WTC11 (cell line): ENCODE results near the gene ABHD6. TPM values are rescaled to one million over a fixed set of nuclear protein-coding genes. Genes with fewer than 3 reads are reported as not detected.

Source experiments
- CBFB ChIP-seq: sonication (generic); formaldehyde crosslinking; IDR thresholded peaks from 2 replicates; pipeline ENCODE4 v1.8.1; 2022; ENCODE audit warnings: mild to moderate bottlenecking, low read depth, missing genetic modification reagents
- CTCF ChIP-seq: fragments of 200-600 bp; IDR thresholded peaks from 2 replicates; pipeline ENCODE4 v1.8.0; 2022; ENCODE audit warnings: antibody characterized with exemption
- FOXK1 ChIP-seq: sonication (generic); formaldehyde crosslinking; IDR thresholded peaks from 2 replicates; pipeline ENCODE4 v1.8.0; 2022; ENCODE audit warnings: mild to moderate bottlenecking, moderate library complexity, missing genetic modification reagents
- FOXP1 ChIP-seq: sonication (generic); formaldehyde crosslinking; IDR thresholded peaks from 2 replicates; pipeline ENCODE4 v1.8.0; 2022; ENCODE audit warnings: missing genetic modification reagents, mild to moderate bottlenecking, moderate library complexity, borderline replicate concordance
- GABPB1 ChIP-seq: sonication (generic); formaldehyde crosslinking; IDR thresholded peaks from 2 replicates; pipeline ENCODE4 v1.8.1; 2023; ENCODE audit warnings: mild to moderate bottlenecking, missing genetic modification reagents
- GRHL2 ChIP-seq: fragments of 250-450 bp; sonication (Bioruptor Pico); IDR thresholded peaks from 2 replicates; pipeline ENCODE4 v1.8.0; 2022; ENCODE audit warnings: mild to moderate bottlenecking, moderate library complexity; ENCODE audit not compliant: insufficient replicate concordance, severe bottlenecking
- HMGA2 ChIP-seq: fragments of 250-450 bp; sonication (Bioruptor Pico); IDR thresholded peaks from 2 replicates; pipeline ENCODE4 v1.4.0; 2021; ENCODE audit warnings: mild to moderate bottlenecking, moderate library complexity
- JAZF1 ChIP-seq: fragments of 250-450 bp; sonication (Bioruptor Pico); IDR thresholded peaks from 2 replicates; pipeline ENCODE4 v1.9.0; 2021; ENCODE audit warnings: moderate library complexity, mild to moderate bottlenecking, inconsistent platforms
- KAT7 ChIP-seq: sonication (generic); formaldehyde crosslinking; IDR thresholded peaks from 2 replicates; pipeline ENCODE4 v1.8.1; 2023; ENCODE audit warnings: missing genetic modification reagents, mild to moderate bottlenecking, borderline replicate concordance
- MXD4 ChIP-seq: fragments of 250-450 bp; sonication (Bioruptor Pico); IDR thresholded peaks from 2 replicates; pipeline ENCODE4 v1.8.0; 2021; ENCODE audit warnings: mild to moderate bottlenecking, moderate library complexity, borderline replicate concordance
- PREB ChIP-seq: sonication (generic); formaldehyde crosslinking; IDR thresholded peaks from 2 replicates; pipeline ENCODE4 v1.8.1; 2022; ENCODE audit warnings: mild to moderate bottlenecking, missing genetic modification reagents, moderate library complexity, borderline replicate concordance
- RORB ChIP-seq: fragments of 250-450 bp; sonication (Bioruptor Pico); IDR thresholded peaks from 2 replicates; pipeline ENCODE4 v1.9.0; 2021; ENCODE audit warnings: mild to moderate bottlenecking
- ZBTB21 ChIP-seq: sonication (generic); formaldehyde crosslinking; IDR thresholded peaks from 2 replicates; pipeline ENCODE4 v1.8.1; 2023; ENCODE audit warnings: mild to moderate bottlenecking, missing genetic modification reagents, borderline replicate concordance
- ZNF121 ChIP-seq: sonication (generic); formaldehyde crosslinking; IDR thresholded peaks from 2 replicates; pipeline ENCODE4 v1.8.0; 2023; ENCODE audit warnings: missing genetic modification reagents
- ZNF317 ChIP-seq: sonication (generic); formaldehyde crosslinking; IDR thresholded peaks from 2 replicates; pipeline ENCODE4 v1.8.1; 2023; ENCODE audit warnings: low read depth, mild to moderate bottlenecking, moderate library complexity, missing genetic modification reagents, borderline replicate concordance
- ZNF532 ChIP-seq: fragments of 250-450 bp; sonication (Bioruptor Pico); IDR thresholded peaks from 2 replicates; pipeline ENCODE4 v1.9.0; 2021; ENCODE audit warnings: mild to moderate bottlenecking, borderline replicate concordance
- ZNF671 ChIP-seq: fragments of 250-450 bp; sonication (Bioruptor Pico); IDR thresholded peaks from 2 replicates; pipeline ENCODE4 v1.8.0; 2021; ENCODE audit warnings: mild to moderate bottlenecking
- total RNA-seq: library from RNA; stranded (reverse); gene quantifications from 3 replicates; pipeline ENCODE4 v1.2.3, GENCODE V29; 2021
- TF ChIP-seq, protein P1 (sequence below): sonication (generic); formaldehyde crosslinking; IDR thresholded peaks from 2 replicates; pipeline ENCODE4 v1.8.1; 2023; ENCODE audit warnings: mild to moderate bottlenecking, missing genetic modification reagents, borderline replicate concordance
- TF ChIP-seq, protein P2 (sequence below): sonication (generic); formaldehyde crosslinking; IDR thresholded peaks from 2 replicates; pipeline ENCODE4 v1.8.1; 2023; ENCODE audit warnings: mild to moderate bottlenecking, missing genetic modification reagents
- TF ChIP-seq, protein P3 (sequence below): sonication (generic); formaldehyde crosslinking; IDR thresholded peaks from 2 replicates; pipeline ENCODE4 v1.8.0; 2022; ENCODE audit warnings: mild to moderate bottlenecking, missing genetic modification reagents
- TF ChIP-seq, protein P4 (sequence below): fragments of 250-450 bp; sonication (Bioruptor Pico); IDR thresholded peaks from 2 replicates; pipeline ENCODE4 v2.1.2; 2022; ENCODE audit warnings: mild to moderate bottlenecking, moderate library complexity

Gene ABHD6
- total RNA-seq, 1 experiment from 2014 or later = 5.4 TPM

DNA sequence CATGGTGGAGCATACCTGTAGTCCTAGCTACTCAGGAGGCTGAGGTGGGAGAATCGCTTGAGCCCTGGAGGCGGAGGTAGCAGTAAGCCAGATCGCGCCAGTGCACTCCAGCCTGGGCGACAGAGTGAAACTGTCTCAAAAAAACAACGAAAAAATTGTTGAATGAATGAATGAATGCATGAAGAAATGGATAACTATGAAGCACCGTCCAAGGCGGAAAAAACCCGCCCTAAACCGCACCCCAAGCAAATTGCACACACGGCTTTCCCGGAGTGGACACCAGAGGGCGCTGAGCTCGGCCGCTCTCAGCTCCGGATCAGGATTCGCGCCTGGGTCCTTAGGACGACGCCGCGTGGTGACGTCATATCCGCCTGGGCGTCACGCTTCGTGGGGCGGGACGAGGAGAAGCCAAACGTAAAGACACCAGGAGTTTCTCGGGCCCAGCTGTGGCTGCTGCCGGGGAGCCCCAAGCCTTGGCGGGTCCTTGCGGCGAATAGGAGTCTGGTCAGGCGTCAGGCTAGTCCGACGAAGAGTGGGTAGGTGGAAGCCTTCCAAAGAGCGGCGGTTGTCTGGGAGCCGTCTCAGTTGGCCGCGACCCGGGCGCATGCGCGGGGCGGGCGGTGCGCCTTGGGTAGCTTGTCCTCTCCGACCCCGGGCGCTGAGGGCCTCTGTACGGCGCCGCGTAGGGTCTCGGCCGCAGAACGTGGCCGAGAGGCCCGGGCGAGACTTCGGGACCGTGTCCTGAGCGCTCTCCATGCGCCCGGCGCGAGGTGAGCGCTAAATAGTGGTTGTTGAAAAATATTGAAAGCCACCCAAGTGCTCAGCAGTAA lies 68.5 kb downstream of the ABHD6 start, which contains the start of the genes HTD2 and RPP14 (continued):
- no peak for TF ChIP-seq ZNF671 (CRISPR knock-in tag)
- TF ChIP-seq JAZF1 (CRISPR knock-in tag) = no peak
- peak; percentile 90 for TF ChIP-seq FOXK1 (CRISPR knock-in tag)
- no peak for TF ChIP-seq ZNF532 (CRISPR knock-in tag)
- no peak for TF ChIP-seq MXD4 (CRISPR knock-in tag)
- TF ChIP-seq, protein P1, sequence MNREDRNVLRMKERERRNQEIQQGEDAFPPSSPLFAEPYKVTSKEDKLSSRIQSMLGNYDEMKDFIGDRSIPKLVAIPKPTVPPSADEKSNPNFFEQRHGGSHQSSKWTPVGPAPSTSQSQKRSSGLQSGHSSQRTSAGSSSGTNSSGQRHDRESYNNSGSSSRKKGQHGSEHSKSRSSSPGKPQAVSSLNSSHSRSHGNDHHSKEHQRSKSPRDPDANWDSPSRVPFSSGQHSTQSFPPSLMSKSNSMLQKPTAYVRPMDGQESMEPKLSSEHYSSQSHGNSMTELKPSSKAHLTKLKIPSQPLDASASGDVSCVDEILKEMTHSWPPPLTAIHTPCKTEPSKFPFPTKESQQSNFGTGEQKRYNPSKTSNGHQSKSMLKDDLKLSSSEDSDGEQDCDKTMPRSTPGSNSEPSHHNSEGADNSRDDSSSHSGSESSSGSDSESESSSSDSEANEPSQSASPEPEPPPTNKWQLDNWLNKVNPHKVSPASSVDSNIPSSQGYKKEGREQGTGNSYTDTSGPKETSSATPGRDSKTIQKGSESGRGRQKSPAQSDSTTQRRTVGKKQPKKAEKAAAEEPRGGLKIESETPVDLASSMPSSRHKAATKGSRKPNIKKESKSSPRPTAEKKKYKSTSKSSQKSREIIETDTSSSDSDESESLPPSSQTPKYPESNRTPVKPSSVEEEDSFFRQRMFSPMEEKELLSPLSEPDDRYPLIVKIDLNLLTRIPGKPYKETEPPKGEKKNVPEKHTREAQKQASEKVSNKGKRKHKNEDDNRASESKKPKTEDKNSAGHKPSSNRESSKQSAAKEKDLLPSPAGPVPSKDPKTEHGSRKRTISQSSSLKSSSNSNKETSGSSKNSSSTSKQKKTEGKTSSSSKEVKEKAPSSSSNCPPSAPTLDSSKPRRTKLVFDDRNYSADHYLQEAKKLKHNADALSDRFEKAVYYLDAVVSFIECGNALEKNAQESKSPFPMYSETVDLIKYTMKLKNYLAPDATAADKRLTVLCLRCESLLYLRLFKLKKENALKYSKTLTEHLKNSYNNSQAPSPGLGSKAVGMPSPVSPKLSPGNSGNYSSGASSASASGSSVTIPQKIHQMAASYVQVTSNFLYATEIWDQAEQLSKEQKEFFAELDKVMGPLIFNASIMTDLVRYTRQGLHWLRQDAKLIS (CRISPR knock-in tag) = no peak
- TF ChIP-seq ZNF121 (CRISPR knock-in tag) = no peak
- no peak for TF ChIP-seq RORB
- TF ChIP-seq CBFB (CRISPR knock-in tag) = no peak; the same call in 1 of the 2 replicates
- TF ChIP-seq PREB (CRISPR knock-in tag) = no peak
- no peak for TF ChIP-seq ZBTB21 (CRISPR knock-in tag)
- TF ChIP-seq, protein P2, sequence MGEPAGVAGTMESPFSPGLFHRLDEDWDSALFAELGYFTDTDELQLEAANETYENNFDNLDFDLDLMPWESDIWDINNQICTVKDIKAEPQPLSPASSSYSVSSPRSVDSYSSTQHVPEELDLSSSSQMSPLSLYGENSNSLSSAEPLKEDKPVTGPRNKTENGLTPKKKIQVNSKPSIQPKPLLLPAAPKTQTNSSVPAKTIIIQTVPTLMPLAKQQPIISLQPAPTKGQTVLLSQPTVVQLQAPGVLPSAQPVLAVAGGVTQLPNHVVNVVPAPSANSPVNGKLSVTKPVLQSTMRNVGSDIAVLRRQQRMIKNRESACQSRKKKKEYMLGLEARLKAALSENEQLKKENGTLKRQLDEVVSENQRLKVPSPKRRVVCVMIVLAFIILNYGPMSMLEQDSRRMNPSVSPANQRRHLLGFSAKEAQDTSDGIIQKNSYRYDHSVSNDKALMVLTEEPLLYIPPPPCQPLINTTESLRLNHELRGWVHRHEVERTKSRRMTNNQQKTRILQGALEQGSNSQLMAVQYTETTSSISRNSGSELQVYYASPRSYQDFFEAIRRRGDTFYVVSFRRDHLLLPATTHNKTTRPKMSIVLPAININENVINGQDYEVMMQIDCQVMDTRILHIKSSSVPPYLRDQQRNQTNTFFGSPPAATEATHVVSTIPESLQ = no peak
- TF ChIP-seq FOXP1 = peak; percentile 59; the same call in 1 of the 2 replicates
- no peak for TF ChIP-seq GRHL2 (CRISPR knock-in tag)
- TF ChIP-seq KAT7 (CRISPR knock-in tag) = no peak
- no peak for TF ChIP-seq ZNF317
- TF ChIP-seq HMGA2 (CRISPR knock-in tag) = no peak
- TF ChIP-seq, protein P3, sequence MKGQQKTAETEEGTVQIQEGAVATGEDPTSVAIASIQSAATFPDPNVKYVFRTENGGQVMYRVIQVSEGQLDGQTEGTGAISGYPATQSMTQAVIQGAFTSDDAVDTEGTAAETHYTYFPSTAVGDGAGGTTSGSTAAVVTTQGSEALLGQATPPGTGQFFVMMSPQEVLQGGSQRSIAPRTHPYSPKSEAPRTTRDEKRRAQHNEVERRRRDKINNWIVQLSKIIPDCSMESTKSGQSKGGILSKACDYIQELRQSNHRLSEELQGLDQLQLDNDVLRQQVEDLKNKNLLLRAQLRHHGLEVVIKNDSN = peak; percentile 35; the same call in 1 of the 2 replicates
- peak; percentile 94 for TF ChIP-seq GABPB1
- TF ChIP-seq, protein P4, sequence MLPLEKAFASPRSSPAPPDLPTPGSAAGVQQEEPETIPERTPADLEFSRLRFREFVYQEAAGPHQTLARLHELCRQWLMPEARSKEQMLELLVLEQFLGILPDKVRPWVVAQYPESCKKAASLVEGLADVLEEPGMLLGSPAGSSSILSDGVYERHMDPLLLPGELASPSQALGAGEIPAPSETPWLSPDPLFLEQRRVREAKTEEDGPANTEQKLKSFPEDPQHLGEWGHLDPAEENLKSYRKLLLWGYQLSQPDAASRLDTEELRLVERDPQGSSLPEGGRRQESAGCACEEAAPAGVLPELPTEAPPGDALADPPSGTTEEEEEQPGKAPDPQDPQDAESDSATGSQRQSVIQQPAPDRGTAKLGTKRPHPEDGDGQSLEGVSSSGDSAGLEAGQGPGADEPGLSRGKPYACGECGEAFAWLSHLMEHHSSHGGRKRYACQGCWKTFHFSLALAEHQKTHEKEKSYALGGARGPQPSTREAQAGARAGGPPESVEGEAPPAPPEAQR = no peak
- peak; percentile 83 for TF ChIP-seq CTCF
